SK-N-SH (cell line): ENCODE measurements around the gene CYCS. TPM values are rescaled to one million over a fixed set of nuclear protein-coding genes. Genes with fewer than 3 reads are reported as not detected.

Source experiments
- CTCF ChIA-PET: fragments of 300-600, 350-600 bp; formaldehyde crosslinking; extraction: SDS; loops from one replicate; lab custom pipeline; 2021; lab: Yijun Ruan, JAX
- POLR2A ChIA-PET: fragments of 350-600 bp; sonication (Branson Sonifier 250); formaldehyde crosslinking; extraction: SDS; loops from one replicate; lab custom pipeline; 2020; ENCODE audit warnings: antibody characterized with exemption, inconsistent platforms; lab: Yijun Ruan, JAX
- DNase-seq: peaks from one replicate; pipeline ENCODE4 v3.0.0; 2012
- H2AFZ ChIP-seq: fragments of 200-600 bp; sonication (generic); 2 replicates; pipeline ENCODE4 v1.8.1; 2016; ENCODE audit warnings: antibody characterized with exemption, mild to moderate bottlenecking, low read depth
- H3F3A ChIP-seq: fragments of 200-600 bp; sonication (generic); replicated peaks from 2 replicates; pipeline ENCODE3; 2016; ENCODE audit warnings: antibody characterized with exemption, mild to moderate bottlenecking; ENCODE audit not compliant: insufficient read depth
- H3K27ac ChIP-seq, 2 experiments: fragments of 200-500 bp in 1 of 2; fragments of 200-600 bp in 1 of 2; sonication (Bioruptor generic) in 1 of 2; sonication (generic), shearing (Covaris generic) in 1 of 2; 2 replicates each; pipeline versions ENCODE4 v1.5.1 to v1.6.1; 2014 to 2016; ENCODE audit warnings: low read depth in 2 of 2, inconsistent platforms in 1 of 2, low read length in 1 of 2, mild to moderate bottlenecking in 1 of 2, mixed read lengths in 1 of 2
- H3K27me3 ChIP-seq: fragments of 200-600 bp; sonication (generic), shearing (Covaris generic); 2 replicates; pipeline ENCODE4 v1.6.1; 2016; ENCODE audit warnings: mixed run types; ENCODE audit not compliant: insufficient read depth
- H3K36me3 ChIP-seq, 2 experiments: fragments of 200-500 bp in 1 of 2; fragments of 200-600 bp in 1 of 2; sonication (Bioruptor generic) in 1 of 2; sonication (generic) in 1 of 2; replicated peaks in 1 of 2; 2 replicates each; pipeline versions ENCODE3 to v1.5.1; 2014 to 2016; ENCODE audit warnings: low read length in 1 of 2, mild to moderate bottlenecking in 1 of 2; ENCODE audit not compliant: insufficient read depth in 2 of 2, control insufficient read depth in 1 of 2
- H3K4me1 ChIP-seq, 2 experiments: fragments of 200-500 bp in 1 of 2; fragments of 200-600 bp in 1 of 2; sonication (Bioruptor generic) in 1 of 2; sonication (generic), shearing (Covaris generic) in 1 of 2; 2 replicates each; pipeline versions ENCODE4 v1.5.1 to v1.6.1; 2014 to 2016; ENCODE audit warnings: low read depth in 1 of 2, low read length in 1 of 2, mixed run types in 1 of 2; ENCODE audit not compliant: insufficient read depth in 2 of 2, control insufficient read depth in 1 of 2
- H3K4me2 ChIP-seq: fragments of 200-600 bp; sonication (generic), shearing (Covaris generic); 2 replicates; pipeline ENCODE4 v1.6.1; 2017; ENCODE audit warnings: mixed run types
- H3K4me3 ChIP-seq, 2 experiments: fragments of 200-500 bp in 1 of 2; fragments of 200-600 bp in 1 of 2; sonication (Bioruptor generic) in 1 of 2; sonication (generic), shearing (Covaris generic) in 1 of 2; 2 replicates each; pipeline versions ENCODE4 v1.5.1 to v1.8.1; 2014 to 2016; ENCODE audit warnings: low read depth in 2 of 2, inconsistent platforms in 1 of 2, low read length in 1 of 2, mild to moderate bottlenecking in 1 of 2, mixed read lengths in 1 of 2, moderate library complexity in 1 of 2
- H3K79me2 ChIP-seq: fragments of 200-600 bp; sonication (generic); 2 replicates; pipeline ENCODE4 v1.8.1; 2017; ENCODE audit warnings: mild to moderate bottlenecking; ENCODE audit not compliant: insufficient read depth
- H3K9ac ChIP-seq: fragments of 200-600 bp; sonication (generic); 2 replicates; pipeline ENCODE4 v1.6.1; 2017; ENCODE audit warnings: mixed run types
- H3K9me2 ChIP-seq: fragments of 200-600 bp; sonication (generic); 2 replicates; pipeline ENCODE4 v1.6.1; 2017; ENCODE audit warnings: mixed run types
- H3K9me3 ChIP-seq: fragments of 200-600 bp; sonication (generic); 2 replicates; pipeline ENCODE4 v1.6.1; 2017; ENCODE audit warnings: mixed run types, mild to moderate bottlenecking, moderate library complexity
- H4K20me1 ChIP-seq: fragments of 200-600 bp; sonication (generic); 2 replicates; pipeline ENCODE4 v1.6.1; 2017; ENCODE audit warnings: mild to moderate bottlenecking, mixed run types; ENCODE audit not compliant: insufficient read depth
- CTCF ChIP-seq: fragments of 200-600 bp; sonication (generic); IDR thresholded peaks from 2 replicates; pipeline ENCODE4 v1.6.1; 2017; ENCODE audit warnings: antibody characterized with exemption, mild to moderate bottlenecking, moderate library complexity
- ELF1 ChIP-seq: IDR thresholded peaks from 2 replicates; pipeline ENCODE4 v1.4.0; 2012
- EZH2phosphoT487 ChIP-seq: fragments of 200-600 bp; sonication (generic); IDR thresholded peaks from 2 replicates; pipeline ENCODE4 v1.6.1; 2017; ENCODE audit warnings: low read depth, mixed run types, mild to moderate bottlenecking, antibody characterized with exemption, moderate library complexity, borderline replicate concordance
- FOXJ3 ChIP-seq: sonication (generic); formaldehyde crosslinking; IDR thresholded peaks from 2 replicates; pipeline ENCODE4 v1.5.1; 2020; ENCODE audit warnings: mild to moderate bottlenecking, missing genetic modification reagents
- FOXM1 ChIP-seq: IDR thresholded peaks from 2 replicates; pipeline ENCODE4 v1.4.0; 2012; ENCODE audit warnings: low read depth, mild to moderate bottlenecking
- GABPA ChIP-seq: IDR thresholded peaks from 2 replicates; pipeline ENCODE4 v1.4.0; 2012; ENCODE audit warnings: low read depth, mild to moderate bottlenecking
- GATA2 ChIP-seq: sonication (generic); formaldehyde crosslinking; IDR thresholded peaks from 2 replicates; pipeline ENCODE4 v1.5.0; 2020; ENCODE audit warnings: mild to moderate bottlenecking, missing genetic modification reagents
- JUND ChIP-seq: IDR thresholded peaks from 2 replicates; pipeline ENCODE4 v1.4.0; 2012
- MAX ChIP-seq: IDR thresholded peaks from 2 replicates; pipeline ENCODE4 v1.4.0; 2012; ENCODE audit warnings: low read depth
- MEF2A ChIP-seq: IDR thresholded peaks from 2 replicates; pipeline ENCODE4 v1.4.0; 2012; ENCODE audit warnings: low read depth, borderline replicate concordance
- NRF1 ChIP-seq: IDR thresholded peaks from 2 replicates; pipeline ENCODE4 v1.6.1; 2012; ENCODE audit warnings: low read depth, mild to moderate bottlenecking, low read length
- PBX3 ChIP-seq: IDR thresholded peaks from 2 replicates; pipeline ENCODE4; 2012
- RAD21 ChIP-seq: IDR thresholded peaks from 2 replicates; pipeline ENCODE4 v1.6.1; 2012; ENCODE audit warnings: mild to moderate bottlenecking, low read length
- RCOR1 ChIP-seq: fragments of 150-350 bp; IDR thresholded peaks from 2 replicates; pipeline ENCODE4 v1.6.1; 2017; ENCODE audit warnings: antibody characterized with exemption, low read length
- RFX5 ChIP-seq: IDR thresholded peaks from 2 replicates; pipeline ENCODE4 v1.6.1; 2012; ENCODE audit warnings: mild to moderate bottlenecking, improper control_type of control experiment, low read length
- RXRA ChIP-seq: IDR thresholded peaks from 2 replicates; pipeline ENCODE4 v1.4.0; 2012; ENCODE audit warnings: low read depth, mild to moderate bottlenecking, borderline replicate concordance
- SIN3A ChIP-seq: IDR thresholded peaks from 2 replicates; pipeline ENCODE4 v1.6.1; 2012; ENCODE audit warnings: low read depth, mild to moderate bottlenecking, low read length, moderate library complexity, borderline replicate concordance
- SMC3 ChIP-seq: IDR thresholded peaks from 2 replicates; pipeline ENCODE4 v1.6.1; 2012; ENCODE audit warnings: low read depth, low read length, improper control_type of control experiment
- TAF1 ChIP-seq: IDR thresholded peaks from 2 replicates; pipeline ENCODE4 v1.6.1; 2012; ENCODE audit warnings: low read depth, mild to moderate bottlenecking, low read length, moderate library complexity, borderline replicate concordance
- TCF12 ChIP-seq: IDR thresholded peaks from 2 replicates; pipeline ENCODE4 v1.4.0; 2012
- TEAD4 ChIP-seq: IDR thresholded peaks from 2 replicates; pipeline ENCODE4 v1.4.0; 2012; ENCODE audit warnings: mild to moderate bottlenecking, borderline replicate concordance; ENCODE audit not compliant: insufficient read depth
- USF2 ChIP-seq: fragments of 150-350 bp; IDR thresholded peaks from 2 replicates; pipeline ENCODE4 v1.6.1; 2017; ENCODE audit warnings: antibody characterized with exemption, low read length, low read depth, borderline replicate concordance
- ZBTB33 ChIP-seq: IDR thresholded peaks from 2 replicates; pipeline ENCODE4 v1.4.0; 2012; ENCODE audit warnings: low read depth, borderline replicate concordance
- WGBS: methylation state at CpG from one replicate; pipeline ENCODE4 v1.1.6; 2017; ENCODE audit warnings: low lambda C conversion rate; 5-methylcytosine and 5-hydroxymethylcytosine counted together
- polyA plus RNA-seq, 3 experiments: library from polyadenylated mRNA; depleted of rRNA; stranded (reverse); fragments of >200 nt; gene quantifications; 2 replicates each; pipeline ENCODE4 v1.2.3, GENCODE V29; 2012

CYCS gene
- polyA plus RNA-seq, 1 of the 3 experiments (the other 2 are of a cell fraction): 22.9 TPM

- no peak for TF ChIP-seq NRF1
These were observed 48.1 kb upstream of the CYCS start (continued) for GRCh38 chr7:25173184-25173583.

GRCh38 chr7:25171516-25171915 lies 46.5 kb upstream of the CYCS start:
- Histone ChIP-seq H3K36me3 (no peaks in the 10 kb centered on the region), H4K20me1 (no peaks in the 10 kb centered on the region), H3K9ac (no peak overlapping the region), H3K9me2 (no peaks in the 10 kb centered on the region), H3K27me3 (no peaks in the 10 kb centered on the region), H3K4me2 (no peak overlapping the region), H3K27ac (no peak overlapping the region), H3F3A (no peaks in the 10 kb centered on the region), H3K4me3 (no peak overlapping the region), H2AFZ (no peak overlapping the region), H3K9me3 (no peaks in the 10 kb centered on the region), H3K4me1 (no peaks in the 10 kb centered on the region; a peak in 1 of 4 replicates), H3K79me2 (no peaks in the 10 kb centered on the region)
- ChIA-PET CTCF (interaction anchor here (0.9 to 1.6 kb wide), 6 partner anchors 8 to 351 kb away, joined by 3 to 7 read pairs (median 4); a partner anchor contains a TSS), POLR2A (no interaction called here)
- no peak for DNase-seq
- TF ChIP-seq CTCF: no peak
- TF ChIP-seq RFX5: no peak
- TF ChIP-seq MEF2A: no peak
- TF ChIP-seq TEAD4: no peak
- TF ChIP-seq JUND: no peak
- TF ChIP-seq GATA2 (CRISPR knock-in tag): no peak
- no peak for TF ChIP-seq SMC3
- TF ChIP-seq EZH2phosphoT487: no peak
- TF ChIP-seq FOXJ3 (CRISPR knock-in tag): no peak
- TF ChIP-seq FOXM1: no peak
- no peak for TF ChIP-seq RXRA
- no peak for TF ChIP-seq SIN3A
- TF ChIP-seq TAF1: no peak
- TF ChIP-seq ELF1: no peak
- TF ChIP-seq GABPA: no peak
- TF ChIP-seq TCF12: no peak
- WGBS: 97% methylated on average over 1 of the region's 1 CpG

GRCh38 chr7:25171071-25171470 lies 46.0 kb upstream of the CYCS start:
- Histone ChIP-seq H2AFZ (no peak overlapping the region), H3K9me3 (no peaks in the 10 kb centered on the region), H3F3A (no peaks in the 10 kb centered on the region), H3K4me1 (no peaks in the 10 kb centered on the region; a peak in 1 of 4 replicates), H3K27me3 (no peaks in the 10 kb centered on the region), H4K20me1 (no peaks in the 10 kb centered on the region)
- TF ChIP-seq GATA2 (CRISPR knock-in tag) (no peak), ZBTB33 (no peak), RAD21 (no peak), PBX3 (no peak), ELF1 (no peak), RCOR1 (no peak), MEF2A (no peak), USF2 (no peak), RXRA (no peak), EZH2phosphoT487 (no peak), MAX (no peak)
- TF ChIP-seq, all 33 proteins: peak for 0
- H3K9ac ChIP-seq: no peak overlapping the region
- H3K4me2 ChIP-seq: no peak overlapping the region
- no peaks in the 10 kb centered on the region for H3K36me3 ChIP-seq
- ChIA-PET POLR2A (no interaction called here), CTCF (interaction anchor here (0.9 to 1.6 kb wide), 4 partner anchors 9 to 78 kb away, joined by 4 to 7 read pairs (median 4); a partner anchor contains a TSS)
- H3K27ac ChIP-seq: no peak overlapping the region
- no peaks in the 10 kb centered on the region for H3K79me2 ChIP-seq
- no peaks in the 10 kb centered on the region for H3K9me2 ChIP-seq
- 100% methylated on average over 1 of the region's 1 CpG for WGBS
- H3K4me3 ChIP-seq: no peak overlapping the region
- no peak for DNase-seq
